Effector memory CD4-positive, alpha-beta T cell (primary cell): Measurements from ENCODE around the gene LPCAT1.
"Not testable (repeated sequence)": the region's sequence is repeated elsewhere in the genome, so short reads cannot be mapped to it uniquely, and the experiment has no call there.

Experiments used
- DNase-seq, 3 donors: peaks; one replicate each; pipeline ENCODE4 v3.0.0-alpha.2; 2020
- H3K27ac ChIP-seq: 2 replicates; pipeline ENCODE4 v1.7.0; 2013; ENCODE audit warnings: mild to moderate bottlenecking, low read length, moderate library complexity; ENCODE audit not compliant: insufficient read depth, poor library complexity, severe bottlenecking
- H3K27me3 ChIP-seq: replicated peaks from 2 replicates; pipeline ENCODE4 v1.7.0; 2013; ENCODE audit warnings: mild to moderate bottlenecking, low read length; ENCODE audit not compliant: insufficient read depth, control insufficient read depth, poor library complexity, severe bottlenecking
- H3K36me3 ChIP-seq: 2 replicates; pipeline ENCODE4 v1.7.0; 2013; ENCODE audit warnings: mild to moderate bottlenecking, low read length, moderate library complexity; ENCODE audit not compliant: control insufficient read depth, insufficient read depth
- H3K4me1 ChIP-seq: 2 replicates; pipeline ENCODE4 v1.7.0; 2013; ENCODE audit warnings: low read length, mild to moderate bottlenecking; ENCODE audit not compliant: control insufficient read depth, insufficient read depth, poor library complexity, severe bottlenecking
- H3K4me3 ChIP-seq: 2 replicates; pipeline ENCODE4 v1.7.0; 2013; ENCODE audit warnings: low read length, low read depth, mild to moderate bottlenecking; ENCODE audit not compliant: insufficient read depth, poor library complexity, severe bottlenecking
- H3K9me3 ChIP-seq: 2 replicates; pipeline ENCODE4 v1.7.0; 2013; ENCODE audit warnings: mild to moderate bottlenecking, low read length, moderate library complexity; ENCODE audit not compliant: control insufficient read depth

Gene LPCAT1

DNA sequence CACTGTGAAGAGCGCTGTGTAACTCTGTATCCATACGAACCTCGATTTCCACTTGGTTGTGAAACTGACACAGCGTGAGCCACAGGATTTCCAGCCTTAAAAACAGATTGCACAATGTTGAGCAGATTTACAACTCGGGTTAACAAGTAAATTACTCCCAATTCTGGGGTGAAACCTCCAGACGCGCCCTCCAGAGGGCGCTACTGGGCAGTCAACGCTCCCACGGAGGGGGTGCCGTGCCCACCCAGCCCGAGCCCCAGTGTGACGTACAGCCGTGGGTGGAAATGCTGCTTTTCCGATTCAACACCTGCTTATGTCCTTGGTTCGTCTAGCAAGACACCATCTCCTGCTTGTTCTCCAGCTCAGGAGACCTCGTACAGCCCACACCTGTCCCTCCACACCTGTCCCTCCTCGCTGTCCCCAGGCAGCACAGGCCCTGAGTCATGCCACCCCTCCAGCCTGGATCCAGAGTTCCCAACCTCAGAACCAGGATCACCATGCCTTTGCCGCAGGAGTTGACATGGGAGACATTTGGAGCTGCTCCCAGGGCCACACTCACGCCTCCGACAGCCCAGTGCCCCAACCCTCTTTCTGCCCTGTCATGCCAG, 44.1 kb downstream of the LPCAT1 start:
- DNase-seq, result peak in 1 of 3 donors; percentile 19
- Histone ChIP-seq H3K27ac (no peak overlapping the region), H3K36me3 (peaks cover 39% of the 10 kb centered on the region), H3K4me1 (no peaks in the 10 kb centered on the region), H3K27me3 (no peaks in the 10 kb centered on the region), H3K4me3 (no peak overlapping the region), H3K9me3 (no peaks in the 10 kb centered on the region)

DNA sequence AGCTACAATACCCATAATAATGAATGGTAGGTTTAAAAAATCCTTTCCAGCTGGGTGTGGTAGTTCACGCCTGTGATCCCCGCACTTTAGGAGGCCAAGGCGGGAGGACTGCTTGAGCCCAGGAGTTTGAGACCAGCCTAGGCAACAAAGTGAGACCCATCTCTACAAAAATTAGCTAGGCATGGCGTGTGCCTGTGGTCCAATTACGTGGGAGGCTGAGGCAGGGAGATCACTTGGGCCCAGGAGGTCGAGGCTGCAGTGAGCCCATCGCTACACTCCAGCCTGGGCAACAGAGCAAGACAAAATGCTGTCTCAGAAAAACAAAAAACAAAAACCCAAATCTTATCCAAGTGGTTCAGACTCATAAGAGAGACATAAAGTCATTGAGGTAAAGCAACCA, 44.7 kb downstream of the LPCAT1 start:
- Histone ChIP-seq H3K9me3 (no peaks in the 10 kb centered on the region), H3K4me1 (no peaks in the 10 kb centered on the region), H3K36me3 (peaks cover 39% of the 10 kb centered on the region), H3K4me3 (no peak overlapping the region), H3K27ac (no peak overlapping the region), H3K27me3 (no peaks in the 10 kb centered on the region)
- DNase-seq, result no peak

DNA sequence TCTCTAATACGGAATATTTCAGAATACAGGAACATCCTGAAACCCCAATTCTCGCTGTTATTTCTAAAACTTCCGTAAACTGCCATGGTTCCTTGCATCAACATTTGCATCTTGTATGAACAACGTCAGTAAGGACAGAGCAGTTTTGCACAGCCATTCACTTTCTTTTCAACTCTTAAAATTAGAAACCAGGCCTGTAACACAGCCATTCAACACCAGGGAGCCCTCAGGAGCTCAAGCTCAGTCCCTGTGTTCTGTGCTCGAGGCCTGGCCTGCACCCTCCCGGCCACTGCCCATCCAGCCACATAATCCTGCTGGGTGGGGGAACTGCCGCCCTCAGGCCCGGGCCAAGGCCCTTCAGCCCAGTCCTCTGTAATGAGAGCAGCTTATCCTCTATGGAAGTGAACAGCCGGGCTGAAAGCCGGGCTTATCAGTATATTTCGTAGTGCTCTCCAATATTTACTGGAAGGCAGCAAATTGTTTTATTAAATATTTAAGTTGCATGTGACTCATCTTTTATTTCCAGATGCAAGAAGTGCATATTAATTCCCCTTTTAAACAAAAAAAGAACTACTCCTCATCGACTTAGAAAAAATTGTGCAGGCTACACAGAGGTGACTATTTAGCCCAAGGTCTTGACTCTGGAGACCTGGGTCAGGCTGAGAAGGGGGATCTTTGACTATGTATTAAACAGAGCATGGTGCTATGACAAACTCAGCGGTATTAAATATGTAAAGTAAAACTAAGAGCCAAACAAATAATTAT, 45.3 kb downstream of the LPCAT1 start:
- DNase-seq, result no peak
- no peaks in the 10 kb centered on the region for H3K4me1 ChIP-seq
- H3K36me3 ChIP-seq, result peaks cover 41% of the 10 kb centered on the region

DNA sequence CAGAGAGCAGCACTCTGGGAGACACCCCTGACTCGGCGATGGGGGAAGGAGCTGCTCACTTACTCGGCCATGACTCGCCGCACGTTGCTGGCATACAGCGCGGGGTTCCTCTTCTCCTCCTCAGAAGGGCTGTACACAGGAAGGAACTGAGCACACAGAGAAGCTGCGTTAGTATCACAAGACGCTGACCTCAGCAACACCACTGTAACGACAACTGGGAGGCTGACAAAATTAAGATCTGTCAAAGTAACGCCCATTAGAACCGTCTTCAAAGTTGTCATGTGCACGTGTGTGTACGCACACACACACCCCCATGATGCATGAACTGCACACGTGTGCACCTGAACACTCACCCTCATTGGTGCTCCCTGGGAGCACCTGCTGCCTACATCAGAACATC, 46.4 kb downstream of the LPCAT1 start:
- no peaks in the 10 kb centered on the region for H3K27me3 ChIP-seq
- no peak overlapping the region for H3K4me3 ChIP-seq
- H3K36me3 ChIP-seq, result peaks cover 41% of the 10 kb centered on the region
- H3K9me3 ChIP-seq, result no peaks in the 10 kb centered on the region
- H3K4me1 ChIP-seq, result no peaks in the 10 kb centered on the region
- H3K27ac ChIP-seq, result no peak overlapping the region
- DNase-seq, result no peak

More for the DNA sequence above, 45.3 kb downstream of the LPCAT1 start:
- H3K4me3 ChIP-seq, result no peak overlapping the region
- H3K27me3 ChIP-seq, result no peaks in the 10 kb centered on the region
- no peak overlapping the region for H3K27ac ChIP-seq
- no peaks in the 10 kb centered on the region for H3K9me3 ChIP-seq

DNA sequence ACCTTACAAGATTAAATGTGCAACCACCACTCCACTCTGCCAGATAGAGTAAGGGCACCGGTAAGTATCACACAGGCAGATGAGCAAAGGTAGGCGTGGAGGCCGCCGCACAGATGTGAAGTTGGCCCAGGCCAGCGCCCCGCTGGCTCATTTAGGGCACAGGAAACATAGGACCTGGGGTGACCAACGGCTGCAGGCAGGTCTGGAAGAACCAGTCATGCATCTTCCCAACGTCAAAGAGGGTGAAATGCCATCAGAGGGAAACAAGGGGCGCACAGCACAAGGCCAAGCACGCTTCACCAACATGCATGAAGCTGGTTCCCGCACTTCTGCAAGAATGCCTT, 46.8 kb downstream of the LPCAT1 start:
- Histone ChIP-seq H3K4me1 (no peaks in the 10 kb centered on the region), H3K36me3 (peaks cover 41% of the 10 kb centered on the region), H3K9me3 (no peaks in the 10 kb centered on the region), H3K27ac (no peak overlapping the region), H3K4me3 (no peak overlapping the region), H3K27me3 (no peaks in the 10 kb centered on the region)
- DNase-seq, result no peak

DNA sequence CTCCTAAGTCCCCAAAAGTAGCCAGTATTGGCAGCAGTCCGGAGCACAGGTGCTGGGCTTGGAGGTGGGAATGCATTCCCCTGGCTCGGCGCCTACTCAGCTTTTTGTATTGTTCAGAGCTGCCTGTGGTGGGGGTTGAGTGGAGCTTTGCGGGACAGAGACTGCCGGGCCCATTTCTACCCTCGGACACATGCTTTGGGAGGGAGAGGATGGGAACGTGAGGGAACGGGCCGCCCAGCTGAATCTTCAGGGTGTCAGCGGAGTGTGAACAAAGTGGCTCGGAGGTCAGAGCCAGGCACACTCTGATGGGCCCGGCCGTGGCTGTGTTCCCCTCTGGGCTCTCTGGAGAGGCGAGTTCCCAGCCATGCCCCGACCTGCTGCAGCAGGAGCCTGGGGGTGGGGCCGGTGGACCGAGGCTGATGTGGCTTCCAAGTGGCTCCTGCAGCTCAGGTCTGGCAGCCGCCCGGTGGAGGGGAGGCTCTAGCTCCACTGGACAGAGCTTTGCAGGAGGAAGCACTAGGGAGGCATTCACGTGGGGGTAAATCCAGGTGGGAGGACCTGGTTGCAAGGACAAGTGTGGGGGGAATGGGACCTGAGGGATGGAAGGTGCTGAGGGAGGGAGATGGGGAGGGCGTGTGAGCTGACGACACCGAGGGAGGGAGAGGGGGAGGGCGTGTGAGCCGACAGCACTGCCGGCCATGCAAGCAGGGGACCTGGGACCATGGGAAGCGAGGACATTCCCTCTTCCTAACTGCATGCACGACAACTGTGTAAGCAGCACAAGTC, 47.4 kb downstream of the LPCAT1 start:
- Histone ChIP-seq H3K4me1 (no peaks in the 10 kb centered on the region), H3K36me3 (peaks cover 41% of the 10 kb centered on the region)
- no peak for DNase-seq

DNA sequence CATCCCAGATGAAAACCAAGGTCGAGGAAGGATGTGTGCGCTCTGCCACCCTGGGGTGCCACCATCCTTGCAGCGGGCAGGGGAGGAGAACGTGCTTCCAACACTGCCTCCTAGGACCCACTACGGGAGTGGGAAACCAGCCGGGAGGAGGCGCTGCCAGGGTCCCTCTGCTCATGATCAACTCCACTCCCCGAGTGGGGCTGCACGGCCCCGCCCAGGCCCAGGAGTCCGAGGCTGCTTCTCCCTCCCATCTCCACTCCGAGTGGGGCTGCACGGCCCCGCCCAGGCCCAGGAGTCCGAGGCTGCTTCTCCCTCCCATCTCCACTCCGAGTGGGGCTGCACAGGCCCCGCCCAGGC, 48.2 kb downstream of the LPCAT1 start:
- not testable (repeated sequence) for H3K9me3 ChIP-seq, H3K27ac ChIP-seq, H3K4me3 ChIP-seq, DNase-seq, H3K4me1 ChIP-seq, H3K27me3 ChIP-seq
- peaks cover 41% of the 10 kb centered on the region for H3K36me3 ChIP-seq

More for the DNA sequence above, 47.4 kb downstream of the LPCAT1 start:
- Histone ChIP-seq H3K4me3 (no peak overlapping the region), H3K9me3 (no peaks in the 10 kb centered on the region), H3K27me3 (no peaks in the 10 kb centered on the region), H3K27ac (no peak overlapping the region)

DNA sequence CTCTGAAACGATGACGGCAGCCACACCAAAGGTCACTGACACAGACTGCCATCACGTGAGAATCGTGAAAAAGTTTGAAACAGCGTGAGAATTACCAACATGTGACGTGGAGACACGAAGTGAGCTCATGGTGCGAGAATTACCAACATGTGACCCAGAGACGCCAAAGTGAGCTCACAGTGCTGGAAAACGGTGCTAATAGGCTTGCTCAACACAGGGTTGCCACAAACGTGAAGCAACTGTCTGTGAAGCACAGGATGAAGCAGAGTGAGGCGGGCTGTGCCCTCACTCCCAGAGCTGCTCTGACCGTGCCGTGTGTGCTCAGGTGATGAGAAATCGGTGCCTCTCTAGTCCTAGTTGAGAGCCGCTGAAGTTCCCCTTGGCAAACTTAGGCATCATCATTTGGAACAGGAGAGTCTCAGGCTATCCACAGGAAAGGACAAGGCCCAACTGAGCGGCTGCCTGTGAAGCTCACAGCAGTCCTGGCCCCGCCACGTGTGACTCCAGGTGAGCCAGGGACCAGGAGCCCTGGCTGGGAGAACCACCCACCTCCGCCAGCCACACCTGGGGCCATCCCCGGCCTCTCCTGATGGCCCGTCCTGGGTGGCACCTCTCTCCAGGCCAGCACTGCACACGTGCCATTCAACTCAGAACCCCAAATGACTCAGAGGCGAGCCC, 48.8 kb downstream of the LPCAT1 start:
- H3K36me3 ChIP-seq, result peaks cover 41% of the 10 kb centered on the region
- H3K27me3 ChIP-seq, result no peaks in the 10 kb centered on the region
- no peak overlapping the region for H3K4me3 ChIP-seq
- no peaks in the 10 kb centered on the region for H3K4me1 ChIP-seq
- H3K27ac ChIP-seq, result no peak overlapping the region
- DNase-seq, result no peak
- H3K9me3 ChIP-seq, result no peaks in the 10 kb centered on the region

DNA sequence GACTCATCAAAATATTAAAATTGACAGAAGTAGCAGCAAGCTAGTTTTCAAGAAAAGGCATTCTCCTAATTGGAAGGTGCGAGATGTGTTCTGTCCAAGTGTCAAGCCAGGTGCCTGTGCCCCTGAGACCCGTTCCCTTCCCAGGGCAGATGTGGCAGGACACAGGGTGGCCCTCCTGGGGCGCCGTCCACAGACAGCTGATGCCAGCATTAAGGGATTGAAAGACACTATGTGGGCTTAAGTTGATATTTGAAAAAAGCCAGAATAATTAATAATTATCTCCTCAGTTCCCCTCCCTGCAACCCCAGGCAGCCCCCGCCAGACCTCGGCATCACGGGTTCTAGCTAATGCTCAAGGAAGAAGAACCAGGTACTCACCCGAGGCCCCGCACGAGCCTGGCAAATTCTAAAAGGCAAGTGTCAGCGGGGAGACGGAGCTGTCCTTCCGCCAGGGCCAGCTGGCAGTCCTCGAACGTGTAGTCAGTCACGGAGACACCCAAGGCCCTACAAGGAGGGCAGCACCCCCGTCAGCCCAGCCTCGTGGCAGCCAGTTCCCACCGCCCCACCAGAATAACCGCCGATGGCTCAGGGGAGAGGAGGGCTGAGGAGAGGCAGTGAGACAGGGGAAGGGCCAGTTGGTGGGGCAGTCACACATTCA, 49.4 kb downstream of the LPCAT1 start:
- peaks cover 40% of the 10 kb centered on the region for H3K36me3 ChIP-seq

More for the DNA sequence above, 49.4 kb downstream of the LPCAT1 start:
- H3K4me1 ChIP-seq, result no peaks in the 10 kb centered on the region
- no peak overlapping the region for H3K27ac ChIP-seq
- H3K4me3 ChIP-seq, result no peak overlapping the region
- H3K27me3 ChIP-seq, result no peaks in the 10 kb centered on the region
- DNase-seq, result no peak
- no peaks in the 10 kb centered on the region for H3K9me3 ChIP-seq
